ENCODE results near the gene DYNC2H1.

The DYNC2H1 gene

GRCh38 chr11:103284260-103284659 is 175.0 kb downstream of the DYNC2H1 start:
- no peak for DNase-seq (ENCODE audit: low spot score)

GRCh38 chr11:103294516-103294915 is 185.3 kb downstream of the DYNC2H1 start:
- no peak for DNase-seq (ENCODE audit: low spot score)

- DNase-seq (ENCODE audit: low spot score): no peak
Observed at GRCh38 chr11:103295704-103296103, 186.5 kb downstream of the DYNC2H1 start.

- DNase-seq (ENCODE audit: low spot score): no peak
Observed at GRCh38 chr11:103297900-103298299, 188.7 kb downstream of the DYNC2H1 start.

- no peak for DNase-seq (ENCODE audit: low spot score)
Observed at GRCh38 chr11:103315248-103315647, 206.0 kb downstream of the DYNC2H1 start.

- peak; percentile 14 for DNase-seq (ENCODE audit: low spot score)
Observed at GRCh38 chr11:103317118-103317517, 207.9 kb downstream of the DYNC2H1 start.

GRCh38 chr11:103322821-103323220 is 213.6 kb downstream of the DYNC2H1 start:
- DNase-seq (ENCODE audit: low spot score): peak; percentile 73

GRCh38 chr11:103325686-103326069 is 216.5 kb downstream of the DYNC2H1 start:
- no peak for DNase-seq (ENCODE audit: low spot score)

GRCh38 chr11:103326070-103326794 is 217.0 kb downstream of the DYNC2H1 start:
- DNase-seq (ENCODE audit: low spot score): peak; percentile 70

GRCh38 chr11:103327721-103328120 is 218.5 kb downstream of the DYNC2H1 start:
- no peak for DNase-seq (ENCODE audit: low spot score)

- no peak for DNase-seq (ENCODE audit: low spot score)
Observed at GRCh38 chr11:103332409-103332808, 223.2 kb downstream of the DYNC2H1 start.

GRCh38 chr11:103338621-103339484 is 229.6 kb downstream of the DYNC2H1 start:
- peak; percentile 25 for DNase-seq (ENCODE audit: low spot score)

GRCh38 chr11:103339485-103339857 is 230.2 kb downstream of the DYNC2H1 start:
- DNase-seq (ENCODE audit: low spot score): no peak

- no peak for DNase-seq (ENCODE audit: low spot score)
Observed at GRCh38 chr11:103340956-103341355, 231.7 kb downstream of the DYNC2H1 start.

GRCh38 chr11:103344886-103345285 is 235.7 kb downstream of the DYNC2H1 start:
- DNase-seq (ENCODE audit: low spot score): no peak

- no peak for DNase-seq (ENCODE audit: low spot score)
Observed at GRCh38 chr11:103349595-103349994, 240.4 kb downstream of the DYNC2H1 start.

GRCh38 chr11:103354656-103355055 is 245.4 kb downstream of the DYNC2H1 start:
- no peak for DNase-seq (ENCODE audit: low spot score)

- no peak for DNase-seq (ENCODE audit: low spot score)
Observed at GRCh38 chr11:103358251-103358650, 249.0 kb downstream of the DYNC2H1 start.

- DNase-seq (ENCODE audit: low spot score): no peak
Observed at GRCh38 chr11:103359216-103359615, 250.0 kb downstream of the DYNC2H1 start.

- DNase-seq (ENCODE audit: low spot score): no peak
Observed at GRCh38 chr11:103364687-103365086, 255.5 kb downstream of the DYNC2H1 start.

- no peak for DNase-seq (ENCODE audit: low spot score)
Observed at GRCh38 chr11:103367650-103368049, 258.4 kb downstream of the DYNC2H1 start.

- DNase-seq (ENCODE audit: low spot score): no peak
Observed at GRCh38 chr11:103368145-103368544, 258.9 kb downstream of the DYNC2H1 start.

GRCh38 chr11:103370076-103370475 is 260.9 kb downstream of the DYNC2H1 start:
- no peak for DNase-seq (ENCODE audit: low spot score)
